B cell (primary cell): Measurements from ENCODE around the gene OSTF1. TPM values are rescaled to one million over a fixed set of nuclear protein-coding genes. Genes with fewer than 3 reads are reported as not detected.

Experiments used
- ATAC-seq: fragments of 200-7000 bp; cut with Tn5 transposase; one replicate; pipeline ENCODE4 v1.10.0; 2021; ENCODE audit warnings: low read depth, mild to moderate bottlenecking, moderate number of reproducible peaks, moderate library complexity
- CTCF ChIA-PET: fragments of 350-600 bp; sonication (Branson Sonifier 250); formaldehyde crosslinking; loops from one replicate; lab custom pipeline; 2021; ENCODE audit warnings: antibody characterized with exemption, inconsistent platforms; lab: Charles Lee
- POLR2A ChIA-PET: fragments of 350-600 bp; sonication (Branson Sonifier 250); formaldehyde crosslinking; loops from one replicate; lab custom pipeline; 2021; ENCODE audit warnings: antibody characterized with exemption; lab: Charles Lee
- DNase-seq: peaks from one replicate; pipeline ENCODE4 v3.0.0; 2013
- H2AFZ ChIP-seq: 2 replicates; pipeline ENCODE4 v1.6.1; 2012; ENCODE audit warnings: mild to moderate bottlenecking, low read depth, low read length; ENCODE audit not compliant: insufficient read depth, poor library complexity, severe bottlenecking
- H3K27ac ChIP-seq, 2 donors: 1 replicate in 1 of 2; 2 replicates in 1 of 2; pipeline ENCODE4 v1.5.1; 2012 to 2013; ENCODE audit warnings: low read length in 2 of 2, mild to moderate bottlenecking in 2 of 2, moderate library complexity in 1 of 2
- H3K27me3 ChIP-seq, 4 experiments: fragments of 200-600 bp in 1 of 4; sonication (generic) in 1 of 4; replicated peaks in 1 of 4; 1 replicate in 2 of 4; 2 replicates in 2 of 4; pipeline versions ENCODE4 v1.6.1 to v1.7.0; 2013 to 2016; ENCODE audit warnings: low read length in 3 of 4, mild to moderate bottlenecking in 2 of 4, mixed read lengths in 1 of 4, moderate library complexity in 1 of 4; ENCODE audit not compliant: insufficient read depth in 4 of 4, control insufficient read depth in 3 of 4; ENCODE audit errors: control extremely low read depth in 1 of 4
- H3K36me3 ChIP-seq, 2 experiments: replicated peaks in 1 of 2; 1 replicate in 1 of 2; 2 replicates in 1 of 2; pipeline versions ENCODE4 v1.6.1 to v1.7.1; 2013; ENCODE audit warnings: low read length in 1 of 2; ENCODE audit not compliant: insufficient read depth in 2 of 2, control insufficient read depth in 1 of 2; ENCODE audit errors: control extremely low read depth in 1 of 2, extremely low read depth in 1 of 2
- H3K4me1 ChIP-seq, 2 donors: fragments of 200-600 bp in 1 of 2; sonication (generic) in 1 of 2; 1 replicate in 1 of 2; 2 replicates in 1 of 2; pipeline versions ENCODE4 v1.5.1 to v1.6.1; 2013 to 2017; ENCODE audit warnings: low read length in 2 of 2; ENCODE audit not compliant: control insufficient read depth in 2 of 2, insufficient read depth in 2 of 2
- H3K4me2 ChIP-seq: replicated peaks from 2 replicates; pipeline ENCODE3; 2012; ENCODE audit warnings: mild to moderate bottlenecking, low read depth, low read length; ENCODE audit not compliant: poor library complexity, severe bottlenecking
- H3K4me3 ChIP-seq, 5 experiments: fragments of 200-600 bp in 1 of 5; sonication (generic) in 1 of 5; 1 replicate in 3 of 5; 2 replicates in 2 of 5; pipeline versions ENCODE4 v1.5.1 to v1.7.0; 2011 to 2016; ENCODE audit warnings: low read length in 4 of 5, mild to moderate bottlenecking in 4 of 5, low read depth in 2 of 5, control low read depth in 1 of 5, moderate library complexity in 1 of 5; ENCODE audit not compliant: insufficient read depth in 1 of 5; ENCODE audit errors: control extremely low read depth in 1 of 5, extremely low read depth in 1 of 5
- H3K79me2 ChIP-seq: fragments of 200-600 bp; sonication (generic); one replicate; pipeline ENCODE4 v1.6.0; 2016; ENCODE audit warnings: low read length; ENCODE audit not compliant: control insufficient read depth, insufficient read depth
- H3K9ac ChIP-seq: fragments of 200-600 bp; sonication (generic); 2 replicates; pipeline ENCODE4 v1.6.1; 2017; ENCODE audit warnings: mild to moderate bottlenecking, low read length, moderate library complexity
- H3K9me3 ChIP-seq, 3 donors: one replicate each; pipeline versions ENCODE4 v1.6.1 to v1.7.1; 2013; ENCODE audit warnings: low read length in 2 of 3; ENCODE audit not compliant: control insufficient read depth in 2 of 3, insufficient read depth in 1 of 3; ENCODE audit errors: control extremely low read depth in 1 of 3
- H4K20me1 ChIP-seq: 2 replicates; pipeline ENCODE4 v1.6.0; 2012; ENCODE audit warnings: mild to moderate bottlenecking, low read length; ENCODE audit not compliant: insufficient read depth, control insufficient read depth, poor library complexity, severe bottlenecking
- H3K27ac Mint-ChIP-seq: one replicate; pipeline ENCODE4 v1.8.0; 2021; ENCODE audit warnings: mixed read lengths
- H3K27me3 Mint-ChIP-seq: one replicate; pipeline ENCODE4 v1.8.0; 2021; ENCODE audit warnings: mixed read lengths
- H3K4me1 Mint-ChIP-seq: one replicate; pipeline ENCODE4 v1.8.0; 2021; ENCODE audit warnings: mixed read lengths
- H3K4me3 Mint-ChIP-seq: one replicate; pipeline ENCODE4 v1.8.0; 2021; ENCODE audit warnings: mixed read lengths
- H3K9me3 Mint-ChIP-seq: one replicate; pipeline ENCODE4 v1.8.0; 2022; ENCODE audit warnings: mixed read lengths; ENCODE audit not compliant: insufficient read depth
- CTCF ChIP-seq: fragments of 200-600 bp; IDR thresholded peaks from one replicate; pipeline ENCODE4 v1.8.0; 2022; ENCODE audit warnings: antibody characterized with exemption, mild to moderate bottlenecking
- EZH2 ChIP-seq: IDR thresholded peaks from 2 replicates; pipeline ENCODE4 v1.6.1; 2012; ENCODE audit warnings: borderline replicate concordance, low read depth, mild to moderate bottlenecking, moderate library complexity, low read length; ENCODE audit not compliant: insufficient read depth, poor library complexity, severe bottlenecking
- WGBS: methylation state at CpG from one replicate; pipeline ENCODE4 v1.1.5; 2013; ENCODE audit warnings: missing lambda C conversion rate; ENCODE audit not compliant: insufficient coverage; 5-methylcytosine and 5-hydroxymethylcytosine counted together
- intact Hi-C: fragments of 100-400 bp; cut with micrococcal nuclease; formaldehyde crosslinking; loops from one replicate; pipeline ENCODE4 v1.10.0; 2022
- polyA plus RNA-seq: library from polyadenylated mRNA; depleted of rRNA; stranded (reverse); fragments of >200 nt; gene quantifications from 2 replicates; pipeline ENCODE4 v1.2.3, GENCODE V29; 2012
- total RNA-seq, 2 donors: library from RNA; stranded (reverse); fragments of 120-200 nt in 1 of 2; gene quantifications; 1 replicate in 1 of 2; 2 replicates in 1 of 2; pipeline versions ENCODE4 v1.2.3 to v1.2.4, GENCODE V29; 2013 to 2022

OSTF1 gene
- total and polyA plus RNA-seq, 2 donors (not counting 1 experiment from before 2014, with no cell fraction given) = 33.8 to 62.0 TPM

GRCh38 chr9:75081632-75082031 lies 6.7 kb upstream of the OSTF1 start:
- no peak overlapping the region for H3K4me3 Mint-ChIP-seq
- Histone ChIP-seq H3K9ac (no peak overlapping the region), H3K79me2 (peaks cover 9% of the 10 kb centered on the region), H4K20me1 (no peaks in the 10 kb centered on the region), H3K4me1 (peaks cover 13 to 14% of the 10 kb centered on the region in 2 donors), H3K36me3 (peaks cover 0 to 8% of the 10 kb centered on the region in 2 experiments), H3K4me2 (no peak overlapping the region), H3K27ac (no peak overlapping the region), H3K4me3 (no peak overlapping the region), H2AFZ (no peak overlapping the region), H3K9me3 (no peaks in the 10 kb centered on the region), H3K27me3 (no peaks in the 10 kb centered on the region)
- ChIA-PET CTCF (no interaction called here), POLR2A (no interaction called here)
- no peak for ATAC-seq
- intact Hi-C loops = no loop called here
- WGBS = 100% methylated on average over 1 of the region's 2 CpGs
- H3K4me1 Mint-ChIP-seq = peaks cover 9% of the 10 kb centered on the region
- no peak for DNase-seq
- TF ChIP-seq CTCF (no peak), EZH2 (no peak)
- H3K27ac Mint-ChIP-seq = no peak overlapping the region
- no peaks in the 10 kb centered on the region for H3K9me3 Mint-ChIP-seq
- H3K27me3 Mint-ChIP-seq = no peaks in the 10 kb centered on the region

- no peak overlapping the region for H3K4me3 Mint-ChIP-seq
- no peak overlapping the region for H2AFZ ChIP-seq
These were observed 4.9 kb upstream of the OSTF1 start for GRCh38 chr9:75083188-75083970.

More at GRCh38 chr9:75083188-75083970, 4.9 kb upstream of the OSTF1 start:
- CTCF ChIA-PET = interaction anchor here (0.9 to 2.3 kb wide), 4 partner anchors 19 to 309 kb away, joined by 3 to 17 read pairs (median 4); partner anchors contain the start of gene CARNMT1
- H3K27me3 Mint-ChIP-seq = no peaks in the 10 kb centered on the region
- 95% methylated on average over 10 of the region's 12 CpGs for WGBS
- intact Hi-C loops = no loop called here
- Histone ChIP-seq H4K20me1 (no peaks in the 10 kb centered on the region), H3K9me3 (no peaks in the 10 kb centered on the region), H3K27ac (no peak overlapping the region), H3K27me3 (no peaks in the 10 kb centered on the region), H3K4me2 (no peak overlapping the region), H3K4me3 (no peak overlapping the region), H3K36me3 (peaks cover 0 to 6% of the 10 kb centered on the region in 2 experiments), H3K79me2 (peaks cover 11% of the 10 kb centered on the region), H3K4me1 (peaks cover 20 to 25% of the 10 kb centered on the region in 2 donors), H3K9ac (no peak overlapping the region)
- TF ChIP-seq CTCF = no peak
- no peak for TF ChIP-seq EZH2
- no peak overlapping the region for H3K27ac Mint-ChIP-seq
- H3K9me3 Mint-ChIP-seq = no peaks in the 10 kb centered on the region
- no peak for ATAC-seq
- peaks cover 11% of the 10 kb centered on the region for H3K4me1 Mint-ChIP-seq
- POLR2A ChIA-PET = no interaction called here
- DNase-seq = no peak
